HG03039 (cell line): ENCODE measurements around the gene ENPP4.
"Not testable (repeated sequence)": the region's sequence is repeated elsewhere in the genome, so short reads cannot be mapped to it uniquely, and the experiment has no call there.

Source experiments
- ATAC-seq: cut with Tn5 transposase; IDR thresholded peaks from one replicate; pipeline ENCODE4 v1.9.1; 2021; ENCODE audit warnings: mild to moderate bottlenecking, moderate library complexity; ENCODE audit not compliant: unreplicated experiment

ENPP4 gene, protein sequence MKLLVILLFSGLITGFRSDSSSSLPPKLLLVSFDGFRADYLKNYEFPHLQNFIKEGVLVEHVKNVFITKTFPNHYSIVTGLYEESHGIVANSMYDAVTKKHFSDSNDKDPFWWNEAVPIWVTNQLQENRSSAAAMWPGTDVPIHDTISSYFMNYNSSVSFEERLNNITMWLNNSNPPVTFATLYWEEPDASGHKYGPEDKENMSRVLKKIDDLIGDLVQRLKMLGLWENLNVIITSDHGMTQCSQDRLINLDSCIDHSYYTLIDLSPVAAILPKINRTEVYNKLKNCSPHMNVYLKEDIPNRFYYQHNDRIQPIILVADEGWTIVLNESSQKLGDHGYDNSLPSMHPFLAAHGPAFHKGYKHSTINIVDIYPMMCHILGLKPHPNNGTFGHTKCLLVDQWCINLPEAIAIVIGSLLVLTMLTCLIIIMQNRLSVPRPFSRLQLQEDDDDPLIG

GRCh38 chr6:46129629-46130511 is at the start of gene ENPP4:
ENPP4 (plus strand) TSS chr6:46129989; CDS start chr6:46139584, 9,595 bp downstream.
- ATAC-seq, result peak; percentile 99

GRCh38 chr6:46080111-46080510 is 49.7 kb upstream of the ENPP4 start:
- ATAC-seq, result no peak

DNA sequence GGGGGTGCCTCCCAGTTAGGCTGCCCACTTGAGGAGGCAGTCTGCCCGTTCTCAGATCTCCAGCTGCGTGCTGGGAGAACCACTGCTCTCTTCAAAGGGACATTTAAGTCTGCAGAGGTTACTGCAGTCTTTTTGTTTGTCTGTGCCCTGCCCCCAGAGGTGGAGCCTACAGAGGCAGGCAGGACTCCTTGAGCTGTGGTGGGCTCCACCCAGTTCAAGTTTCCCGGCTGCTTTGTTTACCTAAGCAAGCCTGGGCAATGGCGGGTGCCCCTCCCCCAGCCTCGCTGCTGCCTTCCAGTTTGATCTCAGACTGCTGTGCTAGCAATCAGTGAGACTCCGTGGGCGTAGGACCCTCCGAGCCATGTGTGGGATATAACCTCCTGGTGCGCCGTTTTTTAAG is 44.1 kb upstream of the ENPP4 start:
- ATAC-seq, result not testable (repeated sequence)

DNA sequence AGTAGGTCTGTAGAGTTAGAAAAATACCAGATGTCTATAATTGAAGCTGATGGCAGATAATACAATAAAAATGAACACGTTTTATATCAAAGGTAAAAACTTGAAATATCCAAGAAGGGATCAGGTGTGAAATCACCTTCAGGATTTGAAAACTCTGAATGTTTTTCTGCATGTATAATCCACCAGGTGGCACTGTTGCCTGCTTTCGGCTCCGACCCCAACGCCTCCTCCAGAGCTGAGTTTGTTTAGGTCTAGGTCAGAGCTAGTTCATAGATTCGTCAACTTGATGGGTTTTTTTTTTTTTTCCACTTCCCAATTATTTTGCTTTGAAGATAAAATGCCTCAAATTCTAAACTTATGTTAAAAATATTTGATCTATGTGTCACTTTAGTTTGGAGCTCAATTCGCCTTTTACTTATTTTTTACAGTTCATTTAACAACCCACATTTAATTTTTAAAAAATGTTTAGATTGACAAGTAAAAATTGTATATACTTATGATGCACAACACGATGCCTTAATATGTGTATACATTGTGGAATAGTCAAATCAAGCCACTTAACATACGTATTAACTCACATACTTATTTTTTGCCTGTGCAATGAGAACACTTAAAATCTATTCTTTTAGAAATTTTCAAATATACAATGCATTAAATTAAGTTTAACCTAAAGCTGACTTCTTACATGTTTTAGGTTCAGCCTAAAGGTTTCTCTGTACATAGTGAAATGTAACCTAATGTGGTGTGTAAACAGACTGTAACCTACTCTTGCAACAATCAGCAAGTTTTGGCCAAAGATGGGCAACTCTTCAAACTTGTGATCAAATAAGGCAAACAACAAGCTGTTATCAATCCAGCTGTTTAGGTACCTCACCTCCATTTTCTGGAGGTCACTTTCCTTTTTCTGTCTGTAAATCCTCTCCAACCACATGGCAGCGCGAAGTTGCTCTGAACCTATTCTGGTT is 39.4 kb upstream of the ENPP4 start:
- no peak for ATAC-seq

DNA sequence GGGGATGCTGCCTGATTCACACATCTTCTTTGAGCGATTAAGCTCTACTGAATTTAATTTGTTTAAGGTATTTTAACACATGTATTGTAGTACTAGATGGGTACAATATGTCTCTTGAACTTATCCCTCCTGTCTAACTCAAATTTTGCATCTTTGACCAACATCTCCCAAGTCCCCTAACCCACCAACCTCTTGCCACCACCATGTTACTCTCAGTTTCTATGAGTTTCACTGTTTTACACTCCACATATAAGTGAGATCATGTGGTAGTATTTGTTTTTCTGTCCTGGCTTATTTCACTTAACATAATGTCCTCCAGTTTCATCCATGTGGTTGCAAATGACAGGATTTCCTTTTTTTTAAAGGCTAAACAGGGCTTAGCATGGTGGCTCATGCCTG is 38.7 kb upstream of the ENPP4 start:
- no peak for ATAC-seq

DNA sequence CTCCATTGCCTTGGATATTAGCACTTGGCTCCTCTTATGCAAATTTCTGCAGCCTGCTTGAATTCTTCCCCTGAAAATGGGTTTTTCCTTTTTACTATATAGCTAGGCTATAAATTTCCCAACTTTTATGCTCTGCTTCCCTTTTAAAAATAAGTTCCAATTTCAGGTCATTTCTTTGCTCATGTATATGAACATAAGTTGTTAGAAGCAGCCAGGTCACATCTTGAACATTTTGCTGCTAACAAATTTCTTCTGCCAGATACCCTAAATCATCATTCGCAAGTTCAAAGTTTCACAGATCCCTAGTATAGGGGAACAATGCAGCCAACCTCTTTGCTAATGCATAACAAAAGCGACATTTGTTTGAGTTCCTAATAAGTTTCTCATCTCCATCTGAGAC is 34.5 kb upstream of the ENPP4 start:
- no peak for ATAC-seq

GRCh38 chr6:46097366-46097765 is 32.4 kb upstream of the ENPP4 start:
- no peak for ATAC-seq

DNA sequence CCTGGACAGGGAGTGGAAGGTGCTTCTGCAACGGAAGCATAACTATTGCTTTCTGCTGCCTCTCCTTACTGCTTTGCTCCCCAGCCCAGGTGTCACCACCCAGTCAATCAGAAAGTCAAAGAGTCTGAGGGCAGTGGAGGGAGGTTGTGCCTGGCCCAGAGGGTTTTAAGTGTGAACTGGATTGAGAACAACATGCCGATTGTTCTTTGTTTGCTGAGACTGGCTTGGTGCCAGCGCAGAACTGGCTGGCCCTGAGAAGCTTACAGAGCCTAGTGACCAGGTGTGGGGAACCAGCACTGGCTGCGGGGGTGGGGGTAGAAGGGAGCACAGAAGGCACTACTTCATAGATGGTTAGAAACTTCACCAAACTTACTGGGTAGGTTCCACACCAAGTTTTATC is 31.1 kb upstream of the ENPP4 start:
- no peak for ATAC-seq

- no peak for ATAC-seq
Observed at GRCh38 chr6:46099952-46100351, 29.8 kb upstream of the ENPP4 start.

DNA sequence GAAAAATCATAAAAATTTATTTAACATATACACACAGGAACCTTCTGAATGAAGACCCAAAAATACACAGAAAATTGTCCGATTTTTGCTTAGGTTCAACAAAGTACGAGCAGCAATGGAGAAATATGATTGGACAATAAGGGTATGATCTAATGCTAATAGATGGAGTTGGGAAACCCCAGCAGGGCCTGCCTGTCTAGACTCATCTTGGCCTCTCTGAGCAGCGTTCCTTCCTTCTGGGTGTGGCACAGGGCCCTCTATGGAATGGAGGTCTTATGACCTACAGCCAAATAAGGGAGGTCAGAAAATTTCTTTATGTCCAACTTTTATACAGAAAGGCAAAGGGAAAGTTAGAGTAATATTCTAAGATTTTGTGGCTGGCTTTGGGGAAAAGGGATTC is 27.7 kb upstream of the ENPP4 start:
- no peak for ATAC-seq

GRCh38 chr6:46103441-46104115 is 26.2 kb upstream of the ENPP4 start:
- ATAC-seq, result no peak

- ATAC-seq, result no peak
Observed at GRCh38 chr6:46104209-46104608, 25.6 kb upstream of the ENPP4 start.

GRCh38 chr6:46105568-46105967 is 24.2 kb upstream of the ENPP4 start:
- ATAC-seq, result no peak

DNA sequence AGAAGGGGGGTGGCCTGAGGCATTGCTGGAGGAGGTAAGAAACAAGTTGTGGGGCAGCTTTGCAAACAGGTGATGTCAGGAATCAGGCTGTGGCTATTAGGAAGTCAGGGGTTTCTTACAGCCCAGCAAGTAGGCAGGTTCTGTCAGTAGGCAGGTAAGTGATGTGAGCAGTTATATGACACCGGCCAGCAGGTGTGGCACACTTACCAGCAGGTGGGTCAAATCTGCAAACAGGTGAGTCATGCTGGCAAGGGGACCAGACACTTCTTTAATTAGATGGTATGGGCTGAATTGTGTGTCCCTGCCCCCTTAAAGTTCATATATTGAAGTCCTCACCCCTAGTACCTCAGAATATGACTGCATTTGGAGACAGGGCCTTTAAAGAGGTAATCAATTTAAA is 16.4 kb upstream of the ENPP4 start:
- ATAC-seq, result no peak

GRCh38 chr6:46115634-46116033 is 14.2 kb upstream of the ENPP4 start:
- ATAC-seq, result no peak

DNA sequence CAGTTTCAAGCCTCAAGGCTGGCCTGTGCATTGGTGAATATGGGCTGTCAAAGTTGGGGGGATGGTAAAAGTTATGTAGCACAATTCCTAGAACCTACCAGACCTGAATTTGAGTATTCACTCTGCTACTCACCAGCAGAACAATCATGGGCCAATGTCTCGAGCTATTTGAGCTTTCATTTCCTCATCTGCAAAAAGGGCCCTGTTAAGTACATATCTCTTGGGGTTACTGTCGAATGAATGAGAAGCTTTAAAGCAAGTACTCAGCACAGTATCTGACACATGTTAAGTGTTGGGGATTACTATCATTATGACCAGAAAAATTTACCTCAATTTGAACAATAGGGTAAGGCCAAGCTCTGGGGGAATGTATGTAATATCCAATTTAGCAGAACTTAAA is 13.5 kb upstream of the ENPP4 start:
- no peak for ATAC-seq

GRCh38 chr6:46118157-46118556 is 11.6 kb upstream of the ENPP4 start:
- ATAC-seq, result no peak

DNA sequence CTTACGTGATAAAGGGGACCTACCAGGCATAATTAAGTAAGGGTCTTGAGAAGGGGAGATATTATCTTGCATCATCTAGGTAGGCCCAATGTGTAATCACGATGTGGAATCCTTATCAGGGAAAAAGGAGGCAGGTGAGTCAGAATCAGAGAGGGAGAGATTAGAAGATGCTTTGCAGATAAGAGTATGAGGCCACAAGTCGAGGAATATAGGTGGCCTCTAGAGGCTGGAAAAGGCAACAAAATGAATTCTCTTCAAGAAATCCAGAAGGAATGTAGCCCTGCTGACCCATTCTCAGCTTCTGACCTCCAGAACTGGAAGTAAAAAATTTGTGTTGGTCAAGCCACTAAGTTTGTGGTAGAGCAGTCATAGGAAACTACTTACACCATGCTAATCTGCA is 11.0 kb upstream of the ENPP4 start:
- no peak for ATAC-seq

GRCh38 chr6:46119679-46120078 is 10.1 kb upstream of the ENPP4 start:
- ATAC-seq, result not testable (repeated sequence)

DNA sequence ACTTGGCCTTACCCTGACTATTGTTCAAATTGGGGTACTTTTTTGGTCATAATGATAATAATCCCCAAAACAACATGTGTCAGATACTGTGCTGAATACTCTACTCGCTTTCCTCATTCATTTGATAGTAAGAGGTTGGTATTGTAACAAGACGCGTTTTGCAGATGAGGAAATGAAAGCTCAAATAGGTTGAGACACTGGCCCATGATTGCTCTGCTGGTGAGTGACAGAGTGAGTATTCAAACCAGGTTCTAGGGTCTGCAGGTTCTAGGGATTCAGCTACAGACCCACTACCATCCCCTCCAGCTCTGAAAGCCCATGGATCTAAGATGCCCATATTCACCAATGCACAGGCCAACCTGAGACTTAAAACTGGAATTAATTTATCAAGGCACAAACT is 1.3 kb upstream of the ENPP4 start:
- no peak for ATAC-seq
